ENCODE data around the gene HSBP1.

GRCh38 chr16:83785455-83785854 is 22.3 kb upstream of the HSBP1 start:
- no peak for TF ChIP-seq POLR2A (IDR thresholded peaks at IDR 0.05; ENCODE audit: low read length)
- TF ChIP-seq CTCF (IDR thresholded peaks at IDR 0.05) = no peak
